Ovary (tissue), 9 donors: ENCODE data around the gene PPFIBP2. TPM values are rescaled to one million over a fixed set of nuclear protein-coding genes. Genes with fewer than 3 reads are reported as not detected.

ENCODE experiments used
- DNase-seq, 5 donors: peaks; one replicate each; pipeline ENCODE4 v3.0.0-alpha.2; 2019 to 2020
- H3K27ac ChIP-seq, 2 donors: fragments of 200-600 bp; one replicate each; pipeline versions ENCODE4 v1.5.1 to v1.8.0; 2019 to 2022
- H3K27me3 ChIP-seq: fragments of 200-600 bp; one replicate; pipeline ENCODE4 v1.8.0; 2022
- H3K36me3 ChIP-seq: fragments of 200-600 bp; sonication (generic); one replicate; pipeline ENCODE4 v1.5.1; 2019
- H3K4me1 ChIP-seq: one replicate; pipeline ENCODE4 v1.8.1; 2013; ENCODE audit warnings: mild to moderate bottlenecking, moderate library complexity; ENCODE audit not compliant: insufficient read depth
- H3K4me3 ChIP-seq: fragments of 200-600 bp; sonication (generic); one replicate; pipeline ENCODE4 v1.5.1; 2017
- H3K9me3 ChIP-seq, 2 donors: fragments of 200-600 bp in 1 of 2; sonication (generic) in 1 of 2; one replicate each; pipeline versions ENCODE4 v1.5.1 to v1.8.1; 2013 to 2019; ENCODE audit warnings: mild to moderate bottlenecking in 1 of 2, moderate library complexity in 1 of 2
- CTCF ChIP-seq, 3 donors: fragments of 450-650 bp in 2 of 3; fragments of 200-600 bp in 1 of 3; IDR thresholded peaks; one replicate each; pipeline versions ENCODE4 v1.5.1 to v1.8.0; 2016 to 2022; ENCODE audit warnings: antibody characterized with exemption in 3 of 3, mild to moderate bottlenecking in 1 of 3
- EP300 ChIP-seq: sonication (generic); formaldehyde crosslinking; IDR thresholded peaks from one replicate; pipeline ENCODE4 v1.6.1; 2017; ENCODE audit warnings: antibody characterized with exemption
- POLR2A ChIP-seq: fragments of 450-650 bp; IDR thresholded peaks from one replicate; pipeline ENCODE4 v1.6.1; 2017; ENCODE audit warnings: antibody characterized with exemption, mild to moderate bottlenecking, moderate library complexity
- WGBS, 3 donors: extraction: QIAGEN DNeasy Blood & Tissue Kit in 1 of 3; methylation state at CpG; one replicate each; pipeline versions ENCODE4 v1.1.5 to v1.1.7; 2013 to 2017; 5-methylcytosine and 5-hydroxymethylcytosine counted together
- intact Hi-C, 4 donors: fragments of 100-400 bp; cut with DNase I; formaldehyde crosslinking; loops; one replicate each; pipeline versions ENCODE4 v1.11.0 to v1.15.1; 2022 to 2023
- polyA plus RNA-seq, 2 donors: library from polyadenylated mRNA; stranded (reverse); fragments of 200-250 nt in 1 of 2; fragments of 350-450 nt in 1 of 2; fragmentation: Illumina TruSeq in 1 of 2; extraction: RNeasy Lipid Tissue Mini Kit (QIAGEN cat#74804) in 1 of 2; gene quantifications; one replicate each; pipeline ENCODE4 v1.2.3, GENCODE V29; 2013 to 2014
- total RNA-seq, 7 donors: library from RNA; depleted of rRNA in 2 of 7; stranded (reverse); fragments of >200 nt in 2 of 7; fragmentation: NEBNext Ultra II Directional in 3 of 7; extraction: Animal tissue kit (Norgen Biotek cat#: 25700) in 3 of 7; gene quantifications; one replicate each; pipeline versions ENCODE4 v1.1.0 to v1.2.4, GENCODE V29; 2016 to 2023
- donor health status: DM: no; HTN: no; CAD: no; lungs with moderate emphysema.
- donor health status: DM: no; HTN: no; CAD: no.
- donor health status: Bipolar disorder and iron deficiency.
- donor health status: DM: yes; HTN: yes; CAD: no.
- donor health status: DM: no; HTN: no; CAD: no.
- donor health status: DM: yes; HTN: yes; CAD: no.

The PPFIBP2 gene
- total and polyA plus RNA-seq, 9 donors, result 9.6 to 36.2 (median 20.7) TPM

GRCh38 chr11:7605186-7605943, 91.6 kb downstream of the PPFIBP2 start:
- Histone ChIP-seq H3K27me3 (no peaks in the 10 kb centered on the region), H3K36me3 (no peaks in the 10 kb centered on the region), H3K27ac (no peak overlapping the region), H3K4me3 (no peak overlapping the region), H3K4me1 (peaks cover 2% of the 10 kb centered on the region), H3K9me3 (no peaks in the 10 kb centered on the region)
- intact Hi-C loops, result no loop called here
- 28 to 34% (median 29%) methylated on average over 5 of the region's 5 CpGs for WGBS, 3 donors
- DNase-seq, result no peak
- no peak for TF ChIP-seq POLR2A
- no peak for TF ChIP-seq CTCF (IDR thresholded peaks at IDR 0.05)
- no peak for TF ChIP-seq EP300

- intact Hi-C loops, result no loop called here
- H3K27me3 ChIP-seq, result no peaks in the 10 kb centered on the region
- peaks cover 2% of the 10 kb centered on the region for H3K4me1 ChIP-seq
- no peak overlapping the region for H3K4me3 ChIP-seq
- no peaks in the 10 kb centered on the region for H3K36me3 ChIP-seq
- DNase-seq, result no peak
- no peaks in the 10 kb centered on the region for H3K9me3 ChIP-seq
- no peak for TF ChIP-seq CTCF (IDR thresholded peaks at IDR 0.05)
- TF ChIP-seq POLR2A, result no peak
- no peak for TF ChIP-seq EP300
- no peak overlapping the region for H3K27ac ChIP-seq
Measured at GRCh38 chr11:7606496-7606895, 92.7 kb downstream of the PPFIBP2 start.

GRCh38 chr11:7609015-7609414, 95.2 kb downstream of the PPFIBP2 start:
- Histone ChIP-seq H3K36me3 (no peaks in the 10 kb centered on the region), H3K27me3 (no peaks in the 10 kb centered on the region), H3K9me3 (no peaks in the 10 kb centered on the region), H3K27ac (no peak overlapping the region), H3K4me3 (no peak overlapping the region), H3K4me1 (peaks cover 5% of the 10 kb centered on the region)
- intact Hi-C loops, result no loop called here
- TF ChIP-seq POLR2A (no peak), CTCF (IDR thresholded peaks at IDR 0.05) (no peak), EP300 (no peak)
- 89 to 90% (median 89%) methylated on average over 4 of the region's 4 CpGs for WGBS, 3 donors
- DNase-seq, result no peak

- no peaks in the 10 kb centered on the region for H3K9me3 ChIP-seq
- peaks cover 5% of the 10 kb centered on the region for H3K4me1 ChIP-seq
- no peak overlapping the region for H3K27ac ChIP-seq
- no peak overlapping the region for H3K4me3 ChIP-seq
- no peaks in the 10 kb centered on the region for H3K27me3 ChIP-seq
- no peak for TF ChIP-seq EP300
- TF ChIP-seq POLR2A, result no peak
- no peak for TF ChIP-seq CTCF (IDR thresholded peaks at IDR 0.05)
- no peaks in the 10 kb centered on the region for H3K36me3 ChIP-seq
- DNase-seq, result no peak
- intact Hi-C loops, result no loop called here
Measured at GRCh38 chr11:7609521-7609920, 95.7 kb downstream of the PPFIBP2 start.
